GM10847 (cell line): ENCODE results near the gene SIRT7.

Source experiments
- POLR2A ChIP-seq: IDR thresholded peaks from 2 replicates; pipeline ENCODE4 v1.6.1; 2011; ENCODE audit not compliant: insufficient read length; ENCODE audit errors: extremely low read depth

The SIRT7 gene

DNA sequence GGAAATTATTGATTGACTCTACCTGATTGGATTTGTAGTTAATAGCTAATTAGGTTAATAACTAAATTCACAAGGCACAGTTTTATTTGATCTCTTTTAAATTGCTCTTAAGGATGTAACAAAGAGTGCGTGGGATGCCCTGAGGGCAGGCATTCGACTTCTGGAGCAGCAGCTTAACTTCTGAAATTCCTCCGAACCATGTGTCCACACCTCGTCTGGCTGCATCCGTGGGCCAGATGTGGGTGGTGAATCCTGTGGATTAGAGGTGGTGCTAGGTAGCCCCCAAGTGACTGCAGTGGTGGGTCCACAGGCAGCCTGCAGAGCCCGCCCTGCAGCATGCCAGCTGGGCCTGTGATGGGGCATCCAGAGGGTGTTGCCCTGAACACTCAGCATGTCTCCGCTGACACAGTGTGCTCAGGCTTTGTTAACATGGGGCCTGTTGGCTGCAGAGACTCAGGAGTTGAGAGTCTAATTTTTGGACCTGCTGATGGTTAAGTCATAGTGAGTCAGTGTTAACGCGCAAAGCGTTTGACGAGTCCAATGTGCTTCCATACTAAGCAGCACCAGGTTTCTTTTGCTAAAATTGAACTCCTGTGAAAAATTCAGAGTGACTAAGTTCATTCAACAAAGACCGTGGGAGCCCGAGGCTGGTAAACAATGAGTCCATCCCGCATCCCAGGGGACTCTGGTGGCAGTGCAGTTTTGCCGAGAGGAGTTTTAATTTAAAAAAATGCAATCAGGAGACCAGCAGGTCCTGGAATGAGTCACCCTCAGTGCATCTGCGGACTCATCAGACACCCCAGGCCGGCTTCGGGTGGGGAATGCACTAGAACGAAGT lies 19.7 kb downstream of the SIRT7 start:
- TF ChIP-seq POLR2A: no peak

DNA sequence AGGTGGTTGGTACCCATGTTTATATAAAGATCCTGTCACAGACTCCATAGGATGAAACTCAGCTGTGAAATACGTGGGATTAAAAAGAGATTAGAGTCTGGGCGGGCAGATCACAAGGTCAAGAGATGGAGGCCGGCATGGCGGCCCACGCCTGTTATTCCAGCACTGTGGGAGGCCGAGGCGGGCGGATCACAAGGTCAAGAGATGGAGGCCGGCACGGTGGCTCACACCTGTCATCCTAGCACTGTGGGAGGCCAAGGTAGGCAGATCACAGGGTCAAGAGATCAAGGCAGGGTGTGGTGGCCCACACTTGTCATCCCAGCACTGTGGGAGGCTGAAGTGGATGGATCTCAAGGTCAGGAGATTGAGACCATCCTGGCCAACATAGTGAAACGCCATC lies 22.6 kb downstream of the SIRT7 start:
- no peak for TF ChIP-seq POLR2A

DNA sequence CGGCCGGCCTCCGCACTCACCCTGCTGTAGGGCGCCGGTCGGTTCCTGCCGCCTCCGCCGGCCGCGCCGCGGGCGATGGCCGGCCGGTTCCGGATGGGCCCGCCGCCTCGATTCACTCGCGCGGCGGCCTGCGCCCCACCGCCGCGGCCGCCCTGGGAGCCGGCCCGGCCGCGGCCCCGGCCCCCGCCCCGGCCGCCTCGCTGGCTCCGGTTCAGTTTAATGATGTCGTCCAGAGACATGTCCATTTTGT lies 26.7 kb downstream of the SIRT7 start:
- no peak for TF ChIP-seq POLR2A

DNA sequence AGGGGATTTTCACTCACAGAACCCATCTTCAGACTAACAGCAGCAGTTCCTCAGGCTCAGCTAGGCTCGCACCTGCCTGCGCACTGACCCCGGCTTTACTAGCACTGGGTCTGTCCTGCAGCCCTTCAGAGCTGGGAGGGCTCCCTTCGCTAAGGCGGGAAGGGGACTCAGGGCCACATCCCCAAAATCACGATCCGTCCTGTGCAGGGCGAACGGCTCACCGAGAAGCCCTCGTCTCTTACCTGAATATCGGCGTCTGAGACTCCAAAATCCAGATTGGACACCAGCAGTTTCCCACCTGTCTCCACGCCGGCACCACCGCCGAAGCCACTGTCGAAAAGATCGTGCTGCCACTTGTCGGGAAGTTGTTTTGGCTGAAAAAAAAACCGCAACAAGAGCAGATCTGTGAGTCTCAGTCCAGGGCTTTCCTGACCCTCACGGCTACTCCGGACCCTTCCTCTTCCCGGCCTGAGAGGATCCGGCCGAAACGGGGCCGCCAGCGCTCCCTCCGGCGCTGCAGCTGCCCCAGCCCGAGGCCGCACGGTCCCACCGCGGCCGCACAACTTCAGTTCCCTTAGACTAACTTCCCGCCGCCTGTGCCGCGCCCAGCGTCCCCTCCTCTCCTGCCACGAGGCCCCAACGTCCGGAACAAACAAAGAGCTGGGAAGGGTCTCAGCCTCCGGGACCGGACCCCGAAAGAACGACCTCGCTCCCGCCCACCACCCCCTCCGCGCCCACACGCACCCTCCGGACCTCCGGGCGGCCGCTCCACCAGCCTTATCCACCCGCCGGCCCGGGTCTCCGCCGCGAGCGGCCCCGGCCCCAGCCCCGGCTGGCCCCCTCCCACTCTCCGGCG lies 27.3 kb downstream of the SIRT7 start:
- no peak for TF ChIP-seq POLR2A

DNA sequence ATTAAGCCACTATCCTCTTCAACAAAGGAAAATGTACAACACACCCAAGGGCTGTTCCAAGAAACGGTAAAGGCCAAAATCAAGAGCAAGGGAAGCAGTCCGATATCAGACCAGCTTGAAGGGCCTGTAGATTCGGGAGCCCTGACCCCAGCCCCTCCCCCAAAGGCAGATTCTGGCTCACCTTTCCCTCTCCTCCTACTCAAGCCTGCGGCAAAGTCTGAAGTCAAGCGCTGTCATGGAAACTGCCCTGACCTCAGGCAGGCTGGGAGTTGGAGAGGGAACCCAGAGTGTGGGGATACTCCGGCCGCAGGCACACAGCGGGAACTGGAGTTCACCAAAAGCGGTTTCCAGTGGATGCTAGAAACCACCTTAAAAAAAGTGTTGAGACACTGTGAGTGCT lies 28.4 kb downstream of the SIRT7 start:
- TF ChIP-seq POLR2A: no peak

DNA sequence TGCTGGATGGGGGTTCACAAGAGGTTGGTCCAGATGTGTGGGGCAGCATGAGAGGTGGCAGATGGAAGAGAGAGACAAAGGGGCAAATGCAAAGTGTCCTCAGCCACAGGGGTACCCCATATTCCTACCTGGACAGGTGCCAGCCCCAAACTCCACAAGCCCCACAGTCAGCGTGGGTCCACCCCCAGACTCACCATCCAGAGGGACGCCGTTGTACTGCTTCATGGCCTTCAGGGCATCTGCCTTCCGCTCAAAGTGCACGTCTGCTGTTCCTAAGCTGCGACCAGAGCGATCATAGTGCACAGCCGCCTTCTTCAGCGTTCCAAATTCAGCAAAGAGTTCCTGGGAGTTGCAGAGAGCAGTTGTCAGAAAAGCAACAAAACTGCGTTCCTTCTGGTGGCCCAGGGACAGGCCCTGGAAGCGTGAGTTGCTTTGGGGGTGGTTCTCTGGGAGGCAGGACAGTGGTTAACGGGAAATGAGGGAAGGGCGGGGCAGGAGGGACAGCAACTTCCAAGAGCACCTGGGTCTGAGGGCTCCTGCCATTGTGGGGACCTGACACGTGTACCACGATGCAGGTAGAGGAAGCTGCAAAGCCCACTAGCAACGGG lies 28.9 kb downstream of the SIRT7 start:
- no peak for TF ChIP-seq POLR2A

DNA sequence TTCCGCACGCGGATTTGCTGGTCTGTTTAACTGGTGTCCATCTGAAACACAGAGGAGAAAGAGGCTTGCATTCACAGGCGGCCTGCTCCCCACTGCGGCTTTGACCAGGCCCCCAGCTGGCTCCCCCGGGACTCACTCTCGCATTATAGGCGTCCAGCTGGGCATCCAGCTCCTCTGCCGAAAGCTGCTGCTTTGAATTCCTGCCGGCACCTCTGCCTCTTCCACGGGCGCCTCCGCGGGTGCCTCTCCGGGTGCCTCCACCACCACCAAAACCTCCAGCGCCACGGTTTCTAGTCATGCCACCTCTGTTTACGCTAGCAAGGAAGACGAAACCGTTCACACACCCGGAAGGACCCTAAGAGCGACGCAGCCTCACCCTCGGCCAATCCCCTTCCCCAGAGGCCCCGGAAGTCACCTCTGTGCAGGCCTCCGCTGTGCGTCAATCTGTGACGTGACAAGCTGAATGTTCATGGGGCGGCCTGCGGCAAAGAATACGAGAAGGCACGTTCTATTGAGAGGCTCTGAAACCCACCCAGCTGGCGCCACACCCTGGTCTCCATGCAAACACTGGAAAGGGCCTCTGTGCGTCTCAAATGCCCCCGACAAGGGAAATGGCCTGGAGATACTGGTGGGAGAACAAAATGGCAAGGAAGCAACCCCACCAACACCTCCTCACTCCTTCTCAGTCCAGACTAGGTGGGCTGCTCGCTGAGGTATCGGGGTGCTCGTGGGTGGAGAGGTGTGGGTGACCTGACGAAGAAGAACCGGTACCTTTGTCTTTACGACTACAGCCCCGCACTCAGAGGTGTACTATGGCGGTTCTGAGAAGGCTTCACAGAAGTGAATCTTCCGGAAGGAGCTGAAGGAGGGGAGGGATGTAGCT lies 29.6 kb downstream of the SIRT7 start:
- TF ChIP-seq POLR2A: no peak

DNA sequence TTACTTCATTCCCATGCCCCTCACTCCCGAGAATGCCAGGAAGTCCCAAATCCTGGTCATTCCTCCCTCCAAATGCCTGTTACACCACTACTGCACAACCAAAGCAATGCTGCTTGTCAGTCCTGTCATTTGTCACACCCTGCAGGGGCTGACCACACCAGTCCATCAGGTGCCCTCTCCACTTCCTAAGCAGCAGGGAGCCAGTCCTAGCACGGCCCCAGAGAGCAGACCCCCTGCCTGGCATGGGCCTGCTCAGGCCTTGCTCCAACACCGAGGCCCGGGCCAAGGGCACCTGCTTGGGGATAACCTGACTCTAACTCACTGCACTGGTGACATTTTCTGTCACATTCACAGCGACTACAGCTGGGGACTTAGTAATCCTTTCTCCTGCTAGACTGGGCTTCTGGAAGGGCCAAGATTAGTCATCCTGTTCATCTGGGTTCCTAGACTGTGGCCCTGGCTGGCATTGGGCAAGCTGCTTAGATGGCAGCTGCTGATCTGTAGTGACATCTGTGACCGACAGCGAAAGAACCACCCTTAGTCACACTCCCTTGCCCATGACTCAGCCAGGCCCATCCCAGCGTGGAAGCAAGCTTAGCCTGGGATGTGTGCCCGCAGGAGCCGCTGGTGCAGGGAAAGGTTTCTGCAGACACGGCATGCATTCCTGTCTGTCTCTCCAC lies 32.0 kb downstream of the SIRT7 start:
- TF ChIP-seq POLR2A: no peak

DNA sequence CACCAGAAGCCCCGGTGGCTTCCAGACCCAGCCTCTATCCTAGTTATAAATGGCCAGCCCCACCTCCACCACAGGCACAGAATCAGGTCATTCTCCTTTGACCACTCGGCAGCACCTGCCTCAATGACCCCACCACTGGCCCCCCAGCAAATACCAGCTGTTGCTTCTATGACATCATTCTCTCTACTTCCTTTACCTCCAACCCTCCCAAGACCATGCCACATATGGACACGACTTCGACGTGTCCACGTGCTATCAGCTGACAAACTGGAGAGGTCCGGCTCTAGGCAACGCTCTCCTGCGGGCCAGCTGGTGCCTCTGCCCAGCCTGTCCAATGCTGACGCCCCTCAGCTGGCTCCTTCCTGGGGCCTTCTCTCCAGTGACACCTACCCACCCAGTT lies 32.5 kb downstream of the SIRT7 start:
- TF ChIP-seq POLR2A: no peak

DNA sequence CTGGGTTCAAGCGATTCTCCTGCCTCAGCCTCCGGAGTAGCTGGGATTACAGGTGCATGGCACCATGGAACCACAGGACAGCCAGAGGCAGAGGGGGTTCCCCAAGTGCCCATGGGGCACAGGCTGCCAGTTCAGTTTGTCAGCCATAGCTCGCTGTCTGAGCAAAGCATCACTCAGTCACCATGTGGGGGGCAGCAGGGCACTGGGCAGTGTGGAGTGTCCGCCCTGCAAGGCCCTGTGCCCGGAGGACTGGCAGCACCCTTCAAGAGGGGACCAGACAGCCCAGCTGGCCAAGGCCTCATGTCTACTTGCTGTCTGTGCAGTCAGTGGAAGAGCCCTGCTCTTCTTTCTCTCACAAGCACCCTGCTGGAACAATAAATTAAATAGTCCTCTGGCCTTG lies 33.0 kb downstream of the SIRT7 start:
- TF ChIP-seq POLR2A: no peak

DNA sequence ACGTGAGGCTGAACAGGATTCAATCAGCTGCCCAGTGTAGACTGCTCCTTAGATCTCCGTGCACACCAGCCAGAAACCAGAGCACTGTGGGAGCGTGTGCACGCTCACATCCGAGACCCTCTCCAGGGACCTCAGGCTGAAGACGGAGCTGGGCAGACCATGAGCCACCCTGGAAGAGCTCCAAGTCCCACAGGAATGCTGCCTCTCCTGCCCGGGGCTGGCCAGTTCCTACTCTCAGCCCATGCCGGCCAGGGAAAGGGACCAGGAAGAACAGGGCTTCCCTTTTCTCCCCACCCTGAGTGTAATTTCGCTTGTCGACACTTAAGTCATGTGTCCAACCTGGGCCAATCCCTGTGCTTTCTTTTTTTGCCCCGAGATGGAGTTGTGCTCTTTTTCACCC lies 33.5 kb downstream of the SIRT7 start:
- TF ChIP-seq POLR2A: no peak

DNA sequence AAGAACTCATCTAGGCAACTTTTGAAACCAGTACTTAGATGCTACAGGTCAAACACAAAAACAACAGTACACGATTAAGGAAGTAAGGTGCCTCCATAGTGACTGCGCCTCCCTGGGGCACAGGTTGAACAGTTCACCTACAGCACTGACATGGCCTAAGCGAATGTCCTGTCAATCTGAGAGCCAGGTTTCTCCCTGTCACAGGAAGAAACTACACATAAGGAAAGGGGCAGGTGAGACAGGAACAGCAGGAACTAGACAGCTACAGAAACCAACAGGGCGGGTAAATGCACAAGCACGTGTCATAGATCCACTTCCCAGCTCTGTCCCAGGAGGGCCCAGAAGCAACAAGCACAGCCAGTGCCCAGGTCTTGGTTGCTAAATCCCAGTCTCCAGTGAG lies 38.9 kb downstream of the SIRT7 start:
- no peak for TF ChIP-seq POLR2A

DNA sequence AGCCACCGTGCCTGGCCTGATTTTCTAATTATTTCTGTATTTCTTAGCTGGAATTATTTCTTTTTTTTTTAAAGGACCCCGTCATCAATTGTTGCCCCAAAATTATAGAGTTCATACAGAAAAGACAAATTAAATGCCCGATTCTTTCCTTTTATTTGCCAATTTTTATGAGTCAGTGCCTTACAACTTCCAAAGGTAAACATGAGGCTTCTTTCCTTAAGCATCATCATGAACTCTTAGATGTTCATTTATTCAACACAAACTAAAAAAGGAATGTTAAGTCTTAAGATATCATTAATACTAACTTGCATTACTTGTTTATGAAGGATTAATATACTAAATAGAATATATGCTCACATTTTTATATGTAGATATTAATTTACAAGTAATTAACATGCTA lies 39.7 kb downstream of the SIRT7 start:
- no peak for TF ChIP-seq POLR2A

DNA sequence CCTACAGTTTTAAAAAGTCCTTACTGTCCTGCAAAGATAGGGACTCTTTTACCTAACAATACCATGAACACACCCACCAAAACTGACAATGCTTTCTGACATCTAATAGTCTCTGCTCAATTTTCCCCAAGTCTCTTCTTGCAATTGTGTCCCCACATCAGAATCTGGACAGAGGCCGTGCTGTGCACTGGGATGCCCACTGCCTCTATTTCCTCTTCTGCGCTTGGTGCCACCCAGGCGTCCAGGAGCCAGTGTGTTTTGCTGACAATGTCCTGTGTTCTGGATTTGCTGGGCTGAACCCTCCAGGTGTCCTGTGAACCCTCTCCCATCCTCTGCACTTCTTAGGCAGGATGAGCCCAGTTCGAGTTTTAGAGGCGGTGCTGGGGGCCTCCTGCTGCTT lies 40.4 kb downstream of the SIRT7 start:
- no peak for TF ChIP-seq POLR2A
